T-helper 2 cell (primary cell): ENCODE data around the gene KLF15.

Experiments used
- DNase-seq, 5 experiments: peaks; one replicate each; pipeline versions ENCODE4 v3.0.0 to v3.0.0-alpha.2; 2012 to 2022

Gene KLF15

DNA sequence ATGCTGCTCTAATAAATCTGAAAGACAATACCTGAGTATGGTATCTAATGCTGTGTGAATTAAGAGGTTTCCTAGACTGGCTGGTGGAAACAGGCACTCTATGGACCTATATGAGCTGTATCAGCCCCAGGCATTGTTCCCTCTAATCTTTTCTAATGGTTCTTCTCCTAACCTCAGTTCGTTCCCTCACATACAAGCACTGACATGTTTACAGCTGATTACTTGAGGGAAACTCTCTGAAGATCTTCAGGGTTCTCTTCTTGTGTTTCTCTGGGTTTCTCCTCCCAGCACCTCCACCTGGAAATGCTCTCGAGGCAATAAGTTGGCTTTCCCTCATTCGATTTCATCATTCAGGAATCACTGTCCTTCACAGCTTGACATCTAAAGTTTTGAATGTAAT, 52.9 kb downstream of the KLF15 start:
- no peak for DNase-seq

DNA sequence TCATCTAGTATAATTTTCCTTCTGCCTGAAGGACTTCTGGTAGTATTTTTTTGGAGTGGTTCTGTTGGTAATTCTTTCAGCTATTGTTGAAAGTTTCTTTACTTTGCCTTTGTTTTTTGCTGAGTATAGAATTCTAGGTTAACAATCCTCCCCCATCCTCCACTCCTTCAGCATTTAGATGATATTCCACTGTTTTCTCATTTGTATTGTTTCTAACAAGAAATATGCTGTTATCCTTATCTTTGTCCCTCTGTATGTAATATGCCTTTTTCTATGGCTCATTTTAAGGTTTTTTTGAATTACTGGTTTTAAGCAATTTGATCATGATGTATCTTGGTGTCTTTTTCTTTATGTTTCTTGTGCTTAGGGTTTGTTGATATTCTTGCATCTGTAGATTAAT, 53.9 kb downstream of the KLF15 start:
- DNase-seq, result no peak

DNA sequence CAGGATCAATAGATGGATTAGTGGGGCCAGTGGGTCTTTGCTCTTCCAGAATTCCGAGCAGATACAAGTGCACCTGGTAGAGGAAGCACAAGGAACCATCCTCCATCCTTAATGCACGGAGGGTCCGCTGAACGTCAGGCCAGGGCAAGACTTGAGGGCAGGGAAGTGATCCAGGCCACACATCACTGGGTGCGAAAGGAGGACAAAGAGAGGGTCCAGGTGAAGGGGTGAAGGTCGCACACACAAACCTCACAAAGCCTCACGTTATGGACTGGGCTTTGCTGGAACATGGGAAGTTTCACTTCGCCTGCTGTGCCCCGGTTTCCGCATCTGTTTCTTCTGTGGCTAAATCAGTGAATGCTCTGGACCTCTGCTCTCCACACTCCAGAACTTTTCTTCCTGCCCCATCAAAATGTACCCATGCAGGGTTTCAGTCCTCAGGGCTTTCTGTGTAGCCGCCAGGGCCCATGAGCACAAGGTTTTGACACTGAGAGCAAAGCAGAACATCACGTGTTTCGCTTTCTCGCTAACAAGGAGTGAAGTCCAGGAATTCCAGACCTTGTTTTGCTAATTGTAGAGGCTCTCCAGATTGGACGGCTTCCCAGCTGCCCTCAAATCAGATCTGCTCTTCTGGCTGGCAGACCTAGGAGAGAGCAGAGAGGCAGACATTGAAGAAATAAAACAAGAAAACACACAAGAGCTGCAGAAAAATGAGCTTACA, 56.3 kb downstream of the KLF15 start:
- DNase-seq, result no peak

DNA sequence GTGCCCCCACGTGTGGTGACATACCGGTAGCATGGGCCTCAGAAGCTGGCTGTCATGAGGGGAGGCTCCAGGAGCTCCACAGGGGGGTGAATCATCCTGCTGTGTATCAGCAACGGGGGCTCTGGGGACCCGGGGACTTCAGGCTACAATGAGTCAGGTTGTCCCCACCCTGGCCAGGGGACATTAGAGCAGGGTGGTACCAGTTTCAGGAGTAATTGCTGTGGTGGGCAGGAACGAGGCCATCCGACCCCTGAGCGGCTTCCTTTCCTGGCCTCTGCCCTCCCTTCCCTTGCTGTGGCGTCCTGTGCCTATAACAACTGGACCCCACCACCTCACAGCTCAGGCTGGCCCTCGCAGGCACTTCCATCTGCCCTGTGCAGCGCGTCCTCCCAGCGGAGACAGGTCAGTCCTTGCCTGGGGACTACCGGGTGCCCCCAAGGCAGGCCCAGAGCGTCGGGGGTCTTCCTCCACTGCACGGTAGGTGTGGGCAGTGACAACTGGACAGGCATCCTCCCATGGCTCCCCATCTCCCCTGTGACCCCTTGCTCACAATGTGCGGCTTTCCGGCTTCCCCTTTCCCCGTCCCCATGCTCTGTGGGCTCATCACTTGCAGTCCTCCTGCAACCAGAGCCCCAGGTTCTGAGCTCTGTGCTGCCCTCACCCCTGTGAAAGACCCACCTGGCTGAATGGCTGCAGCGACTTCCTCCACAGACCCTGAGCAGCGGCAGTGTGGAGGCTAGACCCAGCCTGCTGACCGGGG, 57.0 kb downstream of the KLF15 start:
- DNase-seq, result no peak

DNA sequence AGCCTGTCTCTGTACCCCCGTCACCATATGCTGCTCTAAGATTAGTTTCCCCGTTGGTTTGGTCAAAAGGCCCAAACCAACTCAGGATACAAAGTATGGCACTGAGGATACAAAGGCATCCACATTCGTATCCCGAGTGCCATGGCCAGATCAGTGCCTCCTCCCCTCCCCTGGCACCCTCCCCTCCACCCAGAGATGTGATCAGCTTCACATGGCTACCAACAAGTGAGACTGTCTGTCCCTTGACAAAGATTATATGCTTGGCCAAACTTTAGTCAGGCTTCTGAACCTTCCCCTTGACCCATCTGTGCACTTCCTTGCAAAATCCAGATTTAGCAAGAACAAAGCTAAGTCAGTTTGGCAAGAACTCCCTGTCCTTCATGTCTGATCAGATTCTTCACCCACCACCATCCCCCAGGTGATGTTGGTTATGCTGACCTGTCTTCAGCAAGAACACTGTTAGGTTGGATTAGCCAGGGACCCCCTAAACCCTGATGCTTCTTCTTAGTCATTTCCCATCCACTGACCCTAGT, 61.7 kb downstream of the KLF15 start:
- no peak for DNase-seq

DNA sequence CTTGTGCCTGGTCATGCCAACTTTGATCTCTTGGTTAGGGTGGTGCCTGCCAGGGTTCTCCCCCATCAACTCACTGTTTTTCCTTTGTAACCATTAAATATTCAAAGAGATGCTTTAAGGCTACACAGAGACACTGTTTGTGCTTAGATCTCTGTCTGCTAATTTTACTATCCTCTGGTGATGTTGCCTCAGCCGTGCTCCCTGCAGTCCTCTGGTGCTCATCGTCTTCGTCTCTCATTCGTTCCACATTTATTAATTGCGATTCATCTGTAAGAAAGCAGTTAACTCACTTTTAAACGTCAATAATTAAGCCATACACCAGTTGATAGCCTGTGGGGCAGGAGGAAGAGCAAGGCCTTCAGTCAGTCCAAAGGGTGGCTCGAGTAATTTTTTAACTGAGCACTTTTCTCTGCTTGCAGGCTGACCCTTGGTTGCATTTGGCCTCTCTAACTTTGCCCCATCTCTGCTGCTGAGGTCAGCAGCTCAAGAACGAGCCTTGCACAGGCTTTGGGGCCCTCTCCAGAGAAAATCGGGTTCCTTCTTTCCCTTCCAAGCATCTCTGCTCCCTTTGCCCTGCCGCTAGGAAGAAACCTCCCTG, 62.9 kb downstream of the KLF15 start:
- DNase-seq, result no peak

DNA sequence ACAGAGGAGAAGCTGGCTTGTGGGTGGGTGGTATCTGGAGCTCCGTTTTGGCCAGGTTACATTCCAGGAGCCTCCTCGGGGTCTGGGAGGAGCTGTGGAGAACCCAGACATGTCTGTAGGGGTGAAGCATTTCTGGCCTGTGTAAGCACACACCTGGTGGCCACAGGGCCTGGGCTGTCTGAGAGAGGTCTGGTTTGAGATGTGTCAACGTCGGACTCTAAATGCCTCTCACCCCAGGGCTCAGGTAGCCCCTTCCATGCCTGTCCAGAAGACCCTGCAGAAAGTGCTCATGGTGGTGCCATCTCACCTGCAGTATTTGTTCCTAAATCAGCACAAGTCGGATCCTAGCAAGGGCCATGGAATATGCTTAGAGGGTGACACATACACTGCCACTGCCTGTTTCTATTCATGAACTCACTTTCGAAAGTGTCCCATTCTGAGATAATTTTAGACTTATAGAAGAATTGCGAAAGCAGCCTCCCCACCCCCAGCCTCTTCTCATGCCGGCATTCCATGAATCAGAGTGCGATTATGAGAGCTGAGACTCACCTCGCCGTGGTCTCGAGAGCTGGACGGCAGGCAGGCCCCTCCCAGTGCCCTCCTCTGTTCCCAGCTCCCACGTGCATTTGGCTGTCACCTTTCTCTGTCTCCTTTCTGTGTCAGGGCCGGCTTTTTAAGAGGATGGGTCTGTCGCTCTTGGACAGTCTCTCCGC, 63.7 kb downstream of the KLF15 start:
- DNase-seq, result no peak
